Nephron (organoid): ENCODE measurements around the gene PAPLN.
"Not testable (repeated sequence)": the region's sequence is repeated elsewhere in the genome, so short reads cannot be mapped to it uniquely, and the experiment has no call there.

Experiments
- H3K27ac Mint-ChIP-seq, 3 experiments: 2 replicates each; pipeline ENCODE4 v1.8.0; 2020; ENCODE audit warnings: mixed read lengths in 3 of 3, mild to moderate bottlenecking in 2 of 3, moderate library complexity in 1 of 3
- H3K27me3 Mint-ChIP-seq: 2 replicates; pipeline ENCODE4 v1.8.0; 2021; ENCODE audit warnings: low read depth, mild to moderate bottlenecking, moderate library complexity, mixed read lengths
- H3K36me3 Mint-ChIP-seq: 2 replicates; pipeline ENCODE4 v1.8.0; 2020; ENCODE audit warnings: low read depth, mixed read lengths
- H3K4me1 Mint-ChIP-seq: 2 replicates; pipeline ENCODE4 v1.8.0; 2020; ENCODE audit warnings: mixed read lengths
- H3K4me3 Mint-ChIP-seq, 3 experiments: 2 replicates each; pipeline ENCODE4 v1.8.0; 2020; ENCODE audit warnings: mild to moderate bottlenecking in 3 of 3, mixed read lengths in 3 of 3, moderate library complexity in 2 of 3
- H3K9me3 Mint-ChIP-seq: 2 replicates; pipeline ENCODE4 v1.8.0; 2020; ENCODE audit warnings: mixed read lengths
- CTCF ChIP-seq, 3 experiments: fragments of 200-600 bp; sonication (generic); IDR thresholded peaks; one replicate each; pipeline ENCODE4 v1.5.0; 2021; ENCODE audit warnings: antibody characterized with exemption in 3 of 3; ENCODE audit not compliant: unreplicated experiment in 3 of 3

The PAPLN gene

GRCh38 chr14:73237219-73237785 lies at the start of gene PAPLN:
Gene PAPLN (plus strand): TSS chr14:73237506. CDS start chr14:73239779, 2,273 bp downstream.
- Mint-ChIP-seq H3K36me3 (peaks cover 3% of the 10 kb centered on the region), H3K9me3 (no peaks in the 10 kb centered on the region), H3K4me3 (peak within 1 kb of the TSS; percentile 77 to 93 (median 90)), H3K27ac (peak within 1 kb of the TSS; percentile 91 to 97 (median 91)), H3K4me1 (peaks cover 68% of the 10 kb centered on the region), H3K27me3 (peaks cover 68% of the 10 kb centered on the region)
- no peak for TF ChIP-seq CTCF (IDR thresholded peaks at IDR 0.05; ENCODE audit: unreplicated experiment in 3 of 3)

- TF ChIP-seq CTCF (IDR thresholded peaks at IDR 0.05; ENCODE audit: unreplicated experiment in 3 of 3), result no peak
- Mint-ChIP-seq H3K36me3 (peaks cover 61% of the 10 kb centered on the region), H3K27ac (no peak overlapping the region), H3K9me3 (no peaks in the 10 kb centered on the region), H3K4me1 (no peaks in the 10 kb centered on the region), H3K27me3 (no peaks in the 10 kb centered on the region), H3K4me3 (no peak overlapping the region)
Measured at GRCh38 chr14:73188501-73188911, 48.8 kb upstream of the PAPLN start.

- Mint-ChIP-seq H3K4me3 (no peak overlapping the region), H3K27ac (no peak overlapping the region), H3K9me3 (no peaks in the 10 kb centered on the region), H3K27me3 (no peaks in the 10 kb centered on the region), H3K4me1 (no peaks in the 10 kb centered on the region), H3K36me3 (peaks cover 69% of the 10 kb centered on the region)
- TF ChIP-seq CTCF (IDR thresholded peaks at IDR 0.05; ENCODE audit: unreplicated experiment in 3 of 3), result no peak
Measured at GRCh38 chr14:73189651-73190050, 47.7 kb upstream of the PAPLN start.

GRCh38 chr14:73191441-73191840 lies 45.9 kb upstream of the PAPLN start:
- H3K4me1 Mint-ChIP-seq, result no peaks in the 10 kb centered on the region
- H3K9me3 Mint-ChIP-seq, result no peaks in the 10 kb centered on the region
- no peak overlapping the region for H3K27ac Mint-ChIP-seq
- no peak for TF ChIP-seq CTCF (IDR thresholded peaks at IDR 0.05; ENCODE audit: unreplicated experiment in 3 of 3)
- no peaks in the 10 kb centered on the region for H3K27me3 Mint-ChIP-seq
- H3K36me3 Mint-ChIP-seq, result peaks cover 72% of the 10 kb centered on the region
- no peak overlapping the region for H3K4me3 Mint-ChIP-seq

GRCh38 chr14:73194306-73194705 lies 43.0 kb upstream of the PAPLN start:
- not testable (repeated sequence) for H3K27ac Mint-ChIP-seq, H3K4me3 Mint-ChIP-seq, H3K27me3 Mint-ChIP-seq, H3K4me1 Mint-ChIP-seq, H3K9me3 Mint-ChIP-seq
- peaks cover 67% of the 10 kb centered on the region for H3K36me3 Mint-ChIP-seq

GRCh38 chr14:73198253-73198652 lies 39.1 kb upstream of the PAPLN start:
- TF ChIP-seq CTCF (IDR thresholded peaks at IDR 0.05; ENCODE audit: unreplicated experiment in 3 of 3), result no peak
- Mint-ChIP-seq H3K27me3 (no peaks in the 10 kb centered on the region), H3K27ac (no peak overlapping the region), H3K36me3 (peaks cover 68% of the 10 kb centered on the region), H3K4me1 (no peaks in the 10 kb centered on the region), H3K4me3 (no peak overlapping the region), H3K9me3 (no peaks in the 10 kb centered on the region)
